Astrocyte (in vitro differentiated cells and primary cell): ENCODE data around the gene ZNF845. TPM values are rescaled to one million over a fixed set of nuclear protein-coding genes. Genes with fewer than 3 reads are reported as not detected.

Source experiments
- DNase-seq: peaks from one replicate; pipeline ENCODE4 v3.0.0-alpha.2; 2010; ENCODE audit warnings: low read depth
- FAIRE-seq: peaks from 2 replicates; lab custom pipeline; 2011; peaks lifted over from hg19 to GRCh38; lab: Jason Lieb, UNC
- H2AFZ ChIP-seq: 2 replicates; pipeline ENCODE4 v1.6.0; 2012; ENCODE audit warnings: low read depth, low read length, inconsistent platforms
- H3K27ac ChIP-seq: 2 replicates; pipeline ENCODE4 v1.5.1; 2011; ENCODE audit warnings: low read depth, low read length, inconsistent platforms
- H3K27me3 ChIP-seq: 2 replicates; pipeline ENCODE4 v1.6.0; 2011; ENCODE audit warnings: low read length, inconsistent platforms; ENCODE audit not compliant: insufficient read depth
- H3K36me3 ChIP-seq: 2 replicates; pipeline ENCODE4 v1.5.1; 2011; ENCODE audit warnings: low read length, inconsistent platforms; ENCODE audit not compliant: insufficient read depth
- H3K4me1 ChIP-seq: 2 replicates; pipeline ENCODE4 v1.5.1; 2011; ENCODE audit warnings: low read length, inconsistent platforms; ENCODE audit not compliant: insufficient read depth
- H3K4me2 ChIP-seq: 2 replicates; pipeline ENCODE4 v1.6.0; 2012; ENCODE audit warnings: low read length, inconsistent platforms
- H3K4me3 ChIP-seq: 2 replicates; pipeline ENCODE4 v1.5.1; 2011; ENCODE audit warnings: low read depth, mild to moderate bottlenecking, low read length, inconsistent platforms; ENCODE audit not compliant: insufficient read depth
- H3K79me2 ChIP-seq: 2 replicates; pipeline ENCODE4 v1.6.0; 2012; ENCODE audit warnings: mild to moderate bottlenecking, low read length, inconsistent platforms; ENCODE audit not compliant: insufficient read depth
- H3K9ac ChIP-seq: 2 replicates; pipeline ENCODE4 v1.6.0; 2012; ENCODE audit warnings: mild to moderate bottlenecking, low read length, inconsistent platforms
- H3K9me3 ChIP-seq: 2 replicates; pipeline ENCODE4 v1.5.1; 2012; ENCODE audit warnings: low read depth, mild to moderate bottlenecking, low read length, inconsistent platforms; ENCODE audit not compliant: insufficient read depth
- H4K20me1 ChIP-seq: 2 replicates; pipeline ENCODE4 v1.6.0; 2012; ENCODE audit warnings: low read length, inconsistent platforms; ENCODE audit not compliant: insufficient read depth
- H3K27ac Mint-ChIP-seq: one replicate; pipeline ENCODE4 v1.8.0; 2021; ENCODE audit warnings: mild to moderate bottlenecking, mixed read lengths; ENCODE audit not compliant: unreplicated experiment
- H3K27me3 Mint-ChIP-seq: one replicate; pipeline ENCODE4 v1.8.0; 2021; ENCODE audit warnings: low read depth, mixed read lengths; ENCODE audit not compliant: unreplicated experiment
- H3K36me3 Mint-ChIP-seq: one replicate; pipeline ENCODE4 v1.8.0; 2021; ENCODE audit warnings: low read depth, mixed read lengths; ENCODE audit not compliant: unreplicated experiment
- H3K4me1 Mint-ChIP-seq: one replicate; pipeline ENCODE4 v1.8.0; 2021; ENCODE audit warnings: low read depth, mixed read lengths; ENCODE audit not compliant: unreplicated experiment
- H3K4me3 Mint-ChIP-seq: one replicate; pipeline ENCODE4 v1.8.0; 2021; ENCODE audit warnings: mild to moderate bottlenecking, moderate library complexity, mixed read lengths; ENCODE audit not compliant: unreplicated experiment
- H3K9me3 Mint-ChIP-seq: one replicate; pipeline ENCODE4 v1.8.0; 2021; ENCODE audit warnings: mild to moderate bottlenecking, mixed read lengths; ENCODE audit not compliant: unreplicated experiment
- EZH2 ChIP-seq: IDR thresholded peaks from 2 replicates; pipeline ENCODE4 v1.6.1; 2012; ENCODE audit warnings: mild to moderate bottlenecking, low read length, inconsistent platforms; ENCODE audit not compliant: insufficient read depth
- total RNA-seq: library from RNA; stranded (reverse); gene quantifications from 2 replicates; pipeline ENCODE4 v1.2.1, GENCODE V29; 2021
- TF ChIP-seq, protein P1 (sequence below): IDR thresholded peaks from 2 replicates; pipeline ENCODE4 v1.5.1; 2011; ENCODE audit warnings: low read depth, mild to moderate bottlenecking, inconsistent platforms, low read length, moderate library complexity; ENCODE audit not compliant: insufficient read depth

The ZNF845 gene
- total RNA-seq, 1 donor from 2014 or later = 6.3 TPM

DNA sequence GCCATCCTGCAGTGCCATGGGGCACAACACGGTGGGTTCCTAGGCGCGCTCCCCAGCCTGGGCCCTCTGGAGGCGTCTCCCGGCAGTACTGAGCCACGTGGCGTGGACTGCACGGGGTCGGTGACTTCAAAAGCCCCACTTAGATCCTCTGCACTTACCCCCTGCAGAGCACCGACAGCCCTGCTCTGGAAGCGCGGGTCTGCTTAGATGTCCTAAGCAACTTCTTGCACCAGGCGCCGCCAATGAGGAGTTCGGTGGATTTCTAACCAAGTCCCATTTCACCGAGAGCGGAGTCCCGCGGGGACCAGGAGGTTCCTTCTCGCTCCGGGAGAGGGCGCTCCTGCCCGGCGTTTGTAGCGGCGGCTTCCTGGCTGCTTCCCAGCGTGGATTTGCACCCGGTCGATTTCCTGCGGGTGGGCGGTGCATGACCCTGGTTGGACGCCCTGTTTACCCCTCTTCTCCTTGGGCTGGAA lies 25.2 kb upstream of the ZNF845 start:
- Mint-ChIP-seq H3K9me3 (peaks cover 14% of the 10 kb centered on the region), H3K4me1 (no peaks in the 10 kb centered on the region), H3K36me3 (peaks cover 2% of the 10 kb centered on the region), H3K4me3 (no peak overlapping the region), H3K27me3 (peaks cover 26% of the 10 kb centered on the region), H3K27ac (no peak overlapping the region)
- H4K20me1 ChIP-seq = no peaks in the 10 kb centered on the region
- TF ChIP-seq, protein P1, sequence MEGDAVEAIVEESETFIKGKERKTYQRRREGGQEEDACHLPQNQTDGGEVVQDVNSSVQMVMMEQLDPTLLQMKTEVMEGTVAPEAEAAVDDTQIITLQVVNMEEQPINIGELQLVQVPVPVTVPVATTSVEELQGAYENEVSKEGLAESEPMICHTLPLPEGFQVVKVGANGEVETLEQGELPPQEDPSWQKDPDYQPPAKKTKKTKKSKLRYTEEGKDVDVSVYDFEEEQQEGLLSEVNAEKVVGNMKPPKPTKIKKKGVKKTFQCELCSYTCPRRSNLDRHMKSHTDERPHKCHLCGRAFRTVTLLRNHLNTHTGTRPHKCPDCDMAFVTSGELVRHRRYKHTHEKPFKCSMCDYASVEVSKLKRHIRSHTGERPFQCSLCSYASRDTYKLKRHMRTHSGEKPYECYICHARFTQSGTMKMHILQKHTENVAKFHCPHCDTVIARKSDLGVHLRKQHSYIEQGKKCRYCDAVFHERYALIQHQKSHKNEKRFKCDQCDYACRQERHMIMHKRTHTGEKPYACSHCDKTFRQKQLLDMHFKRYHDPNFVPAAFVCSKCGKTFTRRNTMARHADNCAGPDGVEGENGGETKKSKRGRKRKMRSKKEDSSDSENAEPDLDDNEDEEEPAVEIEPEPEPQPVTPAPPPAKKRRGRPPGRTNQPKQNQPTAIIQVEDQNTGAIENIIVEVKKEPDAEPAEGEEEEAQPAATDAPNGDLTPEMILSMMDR = no peak
- no peak for TF ChIP-seq EZH2
- H3K27ac ChIP-seq = no peak overlapping the region
- no peak overlapping the region for H3K4me2 ChIP-seq
- DNase-seq = no peak
- no peak overlapping the region for H3K4me3 ChIP-seq
- no peaks in the 10 kb centered on the region for H3K79me2 ChIP-seq
- H3K4me1 ChIP-seq = no peaks in the 10 kb centered on the region
- peaks cover 13% of the 10 kb centered on the region for H3K9me3 ChIP-seq
- no peaks in the 10 kb centered on the region for H3K27me3 ChIP-seq
- H3K9ac ChIP-seq = no peak overlapping the region
- no peaks in the 10 kb centered on the region for H3K36me3 ChIP-seq
- no peak overlapping the region for H2AFZ ChIP-seq
- no peak for FAIRE-seq

GRCh38 chr19:53311044-53311443 lies 22.5 kb upstream of the ZNF845 start:
- no peaks in the 10 kb centered on the region for H3K4me1 Mint-ChIP-seq
- H3K4me3 ChIP-seq = no peak overlapping the region
- no peak overlapping the region for H2AFZ ChIP-seq
- TF ChIP-seq EZH2 = no peak
- TF ChIP-seq, protein P1 = no peak
- H3K27ac Mint-ChIP-seq = no peak overlapping the region
- FAIRE-seq (no peak), DNase-seq (no peak)
- H3K36me3 ChIP-seq = no peaks in the 10 kb centered on the region
- peaks cover 13% of the 10 kb centered on the region for H3K9me3 ChIP-seq
- H3K79me2 ChIP-seq = no peaks in the 10 kb centered on the region
- peaks cover 2% of the 10 kb centered on the region for H3K36me3 Mint-ChIP-seq
- no peaks in the 10 kb centered on the region for H3K4me1 ChIP-seq
- H3K4me2 ChIP-seq = no peak overlapping the region
- peaks cover 7% of the 10 kb centered on the region for H3K9me3 Mint-ChIP-seq
- H3K4me3 Mint-ChIP-seq = no peak overlapping the region
- peaks cover 24% of the 10 kb centered on the region for H3K27me3 Mint-ChIP-seq
- no peaks in the 10 kb centered on the region for H4K20me1 ChIP-seq
- H3K27ac ChIP-seq = no peak overlapping the region
- H3K9ac ChIP-seq = no peak overlapping the region
- no peaks in the 10 kb centered on the region for H3K27me3 ChIP-seq

DNA sequence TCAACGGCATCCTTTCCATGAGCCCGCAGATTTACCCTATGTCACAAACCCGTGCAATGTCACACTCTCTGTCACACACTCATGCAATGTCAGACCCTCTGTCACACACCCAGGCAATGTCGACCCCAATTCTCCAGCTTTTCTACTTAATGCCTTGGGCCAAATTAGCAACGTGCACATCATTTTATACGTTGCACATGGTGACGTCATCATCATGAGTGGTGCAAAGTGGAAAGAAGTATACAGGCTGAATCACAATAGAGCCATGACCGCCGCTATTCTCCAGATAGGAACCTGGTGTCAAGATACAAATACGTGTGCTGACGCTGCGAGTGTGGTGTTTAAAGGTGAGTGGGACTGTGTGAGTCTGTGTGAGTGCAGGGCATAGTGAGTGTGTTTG lies 21.7 kb upstream of the ZNF845 start:
- no peak overlapping the region for H3K9ac ChIP-seq
- H3K79me2 ChIP-seq = no peaks in the 10 kb centered on the region
- no peaks in the 10 kb centered on the region for H3K36me3 ChIP-seq
- peaks cover 13% of the 10 kb centered on the region for H3K9me3 ChIP-seq
- no peak overlapping the region for H3K27ac ChIP-seq
- H3K4me1 ChIP-seq = no peaks in the 10 kb centered on the region
- DNase-seq = no peak
- H3K4me3 Mint-ChIP-seq = no peak overlapping the region
- H4K20me1 ChIP-seq = no peaks in the 10 kb centered on the region
- peaks cover 23% of the 10 kb centered on the region for H3K27me3 Mint-ChIP-seq
- H3K36me3 Mint-ChIP-seq = no peaks in the 10 kb centered on the region
- H3K4me2 ChIP-seq = no peak overlapping the region
- H3K4me3 ChIP-seq = no peak overlapping the region
- TF ChIP-seq EZH2 = no peak
- TF ChIP-seq, protein P1 = no peak
- no peak overlapping the region for H3K27ac Mint-ChIP-seq
- H3K4me1 Mint-ChIP-seq = no peaks in the 10 kb centered on the region
- no peak for FAIRE-seq
- peaks cover 7% of the 10 kb centered on the region for H3K9me3 Mint-ChIP-seq
- H3K27me3 ChIP-seq = no peaks in the 10 kb centered on the region
- H2AFZ ChIP-seq = no peak overlapping the region
